ENCODE measurements around the gene ZBTB45.
A peak's percentile ranks its signal among the peaks of the same experiment; 100 is the strongest.
"Not testable (repeated sequence)": the region's sequence is repeated elsewhere in the genome, so short reads cannot be mapped to it uniquely, and the experiment has no call there.

Gene ZBTB45

GRCh38 chr19:58474291-58474996 is 45.2 kb downstream of the ZBTB45 start:
- DNase-seq: no peak

GRCh38 chr19:58473775-58474174 is 45.8 kb downstream of the ZBTB45 start:
- DNase-seq: no peak

GRCh38 chr19:58471736-58472135 is 47.9 kb downstream of the ZBTB45 start:
- no peak for DNase-seq

- DNase-seq: not testable (repeated sequence)
Measured at GRCh38 chr19:58470837-58471543, 48.6 kb downstream of the ZBTB45 start.

- DNase-seq: no peak
Measured at GRCh38 chr19:58469241-58470013, 50.2 kb downstream of the ZBTB45 start.

- no peak for DNase-seq
Measured at GRCh38 chr19:58468216-58468839, 51.3 kb downstream of the ZBTB45 start.

- DNase-seq: peak; percentile 88
Measured at GRCh38 chr19:58466760-58467589, 52.6 kb downstream of the ZBTB45 start, which contains the start of gene ZNF324. Gene ZNF324, plus strand, starts transcription at chr19:58467080. Its CDS starts 2,106 bp downstream, at chr19:58469186.

GRCh38 chr19:58466089-58466759 is 53.4 kb downstream of the ZBTB45 start:
- DNase-seq: no peak
